MCF 10A (cell line): ENCODE data around the gene MYO1G. TPM values are rescaled to one million over a fixed set of nuclear protein-coding genes. Genes with fewer than 3 reads are reported as not detected.

Experiments used
- BruUV-seq: library from RNA; stranded (reverse); fragments of 400-500 nt; replicated peaks from 2 replicates; lab custom pipeline; 2021; lab: Mats Ljungman, UMichigan
- CTCF ChIA-PET: fragments of 300-600 bp; sonication (Branson Sonifier 250); formaldehyde crosslinking; extraction: SDS; loops from one replicate; lab custom pipeline; 2021; ENCODE audit warnings: antibody characterized with exemption, inconsistent platforms; lab: Yijun Ruan, JAX
- POLR2A ChIA-PET: fragments of 300-600, 350-650 bp; sonication (Branson Sonifier 250); formaldehyde crosslinking; extraction: SDS; loops from one replicate; lab custom pipeline; 2020; ENCODE audit warnings: antibody characterized with exemption, inconsistent platforms; lab: Yijun Ruan, JAX
- DNase-seq: peaks from one replicate; pipeline ENCODE4 v3.0.0-alpha.2; 2018; ENCODE audit not compliant: unreplicated experiment
- H3K27ac Mint-ChIP-seq: one replicate; pipeline ENCODE4 v1.8.0; 2022; ENCODE audit warnings: mild to moderate bottlenecking, low read depth, mixed read lengths; ENCODE audit not compliant: unreplicated experiment
- H3K27me3 Mint-ChIP-seq: one replicate; pipeline ENCODE4 v1.8.0; 2022; ENCODE audit warnings: mixed read lengths; ENCODE audit not compliant: insufficient read depth, unreplicated experiment
- H3K36me3 Mint-ChIP-seq: one replicate; pipeline ENCODE4 v1.8.0; 2022; ENCODE audit warnings: mild to moderate bottlenecking, moderate library complexity, mixed read lengths; ENCODE audit not compliant: insufficient read depth, unreplicated experiment
- H3K4me1 Mint-ChIP-seq: one replicate; pipeline ENCODE4 v1.8.0; 2022; ENCODE audit warnings: mixed read lengths; ENCODE audit not compliant: insufficient read depth, unreplicated experiment
- H3K4me3 Mint-ChIP-seq: one replicate; pipeline ENCODE4 v1.8.0; 2022; ENCODE audit warnings: mild to moderate bottlenecking, moderate library complexity, mixed read lengths; ENCODE audit not compliant: unreplicated experiment
- H3K9me3 Mint-ChIP-seq: one replicate; pipeline ENCODE4 v1.8.0; 2022; ENCODE audit warnings: mixed read lengths; ENCODE audit not compliant: unreplicated experiment
- intact Hi-C: fragments of 100-400 bp; cut with micrococcal nuclease; formaldehyde crosslinking; loops from 2 replicates; pipeline ENCODE4 v1.14.1; 2022
- total RNA-seq: library from RNA; stranded (reverse); gene quantifications from 2 replicates; pipeline ENCODE4 v1.2.3, GENCODE V29; 2022
- TF ChIP-seq, protein P1 (sequence below): fragments of 200-600 bp; IDR thresholded peaks from one replicate; pipeline ENCODE4 v1.8.0; 2022; ENCODE audit warnings: antibody characterized with exemption, mild to moderate bottlenecking; ENCODE audit not compliant: unreplicated experiment

The MYO1G gene
- total RNA-seq, 1 experiment from 2014 or later = 0.14 TPM

DNA sequence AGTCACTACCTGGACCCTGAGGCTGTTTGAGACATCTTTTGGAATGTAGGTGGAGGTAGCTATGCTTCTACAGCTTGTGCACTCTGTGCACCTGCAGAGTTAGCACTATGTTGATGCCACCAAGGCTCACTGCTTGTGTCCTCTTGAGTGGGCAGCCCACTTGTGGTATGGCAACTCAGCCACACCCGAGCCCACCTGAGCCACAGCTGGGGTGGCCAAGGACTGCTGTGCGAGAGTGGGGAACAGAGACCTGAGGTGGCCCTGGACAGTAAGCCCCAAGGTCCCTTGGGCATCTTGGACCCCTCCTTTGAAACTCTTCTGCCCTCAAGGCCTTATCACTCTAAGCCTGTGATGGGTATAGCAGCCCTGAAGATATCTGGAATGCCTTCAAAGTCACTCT lies 25.7 kb downstream of the MYO1G start:
- DNase-seq = no peak
- ChIA-PET POLR2A (no interaction called here), CTCF (no interaction called here)
- H3K4me3 Mint-ChIP-seq = no peak overlapping the region
- TF ChIP-seq, protein P1, sequence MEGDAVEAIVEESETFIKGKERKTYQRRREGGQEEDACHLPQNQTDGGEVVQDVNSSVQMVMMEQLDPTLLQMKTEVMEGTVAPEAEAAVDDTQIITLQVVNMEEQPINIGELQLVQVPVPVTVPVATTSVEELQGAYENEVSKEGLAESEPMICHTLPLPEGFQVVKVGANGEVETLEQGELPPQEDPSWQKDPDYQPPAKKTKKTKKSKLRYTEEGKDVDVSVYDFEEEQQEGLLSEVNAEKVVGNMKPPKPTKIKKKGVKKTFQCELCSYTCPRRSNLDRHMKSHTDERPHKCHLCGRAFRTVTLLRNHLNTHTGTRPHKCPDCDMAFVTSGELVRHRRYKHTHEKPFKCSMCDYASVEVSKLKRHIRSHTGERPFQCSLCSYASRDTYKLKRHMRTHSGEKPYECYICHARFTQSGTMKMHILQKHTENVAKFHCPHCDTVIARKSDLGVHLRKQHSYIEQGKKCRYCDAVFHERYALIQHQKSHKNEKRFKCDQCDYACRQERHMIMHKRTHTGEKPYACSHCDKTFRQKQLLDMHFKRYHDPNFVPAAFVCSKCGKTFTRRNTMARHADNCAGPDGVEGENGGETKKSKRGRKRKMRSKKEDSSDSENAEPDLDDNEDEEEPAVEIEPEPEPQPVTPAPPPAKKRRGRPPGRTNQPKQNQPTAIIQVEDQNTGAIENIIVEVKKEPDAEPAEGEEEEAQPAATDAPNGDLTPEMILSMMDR = no peak
- BruUV-seq = no TSS peak
- no peaks in the 10 kb centered on the region for H3K36me3 Mint-ChIP-seq
- no peaks in the 10 kb centered on the region for H3K4me1 Mint-ChIP-seq
- no peak overlapping the region for H3K27ac Mint-ChIP-seq
- intact Hi-C loops = no loop called here
- H3K9me3 Mint-ChIP-seq = peaks cover 7% of the 10 kb centered on the region
- H3K27me3 Mint-ChIP-seq = no peaks in the 10 kb centered on the region

DNA sequence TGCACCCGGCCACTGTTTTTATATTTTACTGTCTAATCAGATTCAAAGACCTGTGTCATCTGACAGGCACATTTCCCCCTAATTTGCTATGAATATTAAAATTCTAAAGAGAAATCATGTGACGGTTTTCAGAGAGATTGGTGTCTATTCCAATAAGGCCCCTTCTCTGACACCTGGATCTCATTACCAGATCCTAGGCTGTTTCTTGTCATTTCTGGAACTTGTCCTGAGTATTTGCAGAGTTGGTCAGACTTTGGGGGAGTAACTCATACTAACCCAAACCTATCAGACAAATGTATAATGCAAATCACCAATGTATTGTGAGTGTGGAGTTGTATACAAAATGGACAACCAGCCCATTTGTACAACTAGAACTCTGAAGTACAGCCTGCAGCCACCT lies 29.5 kb downstream of the MYO1G start:
- Mint-ChIP-seq H3K27me3 (no peaks in the 10 kb centered on the region), H3K4me1 (no peaks in the 10 kb centered on the region), H3K9me3 (peaks cover 7% of the 10 kb centered on the region), H3K27ac (no peak overlapping the region), H3K36me3 (no peaks in the 10 kb centered on the region), H3K4me3 (no peak overlapping the region)
- TF ChIP-seq, protein P1 = no peak
- CTCF ChIA-PET = interaction anchor here (0.8 kb wide), 1 partner anchor 92 kb away, joined by 3 read pairs; no protein-coding TSS in a partner anchor
- no peak for DNase-seq
- POLR2A ChIA-PET = no interaction called here
- BruUV-seq = no TSS peak
- intact Hi-C loops = no loop called here

DNA sequence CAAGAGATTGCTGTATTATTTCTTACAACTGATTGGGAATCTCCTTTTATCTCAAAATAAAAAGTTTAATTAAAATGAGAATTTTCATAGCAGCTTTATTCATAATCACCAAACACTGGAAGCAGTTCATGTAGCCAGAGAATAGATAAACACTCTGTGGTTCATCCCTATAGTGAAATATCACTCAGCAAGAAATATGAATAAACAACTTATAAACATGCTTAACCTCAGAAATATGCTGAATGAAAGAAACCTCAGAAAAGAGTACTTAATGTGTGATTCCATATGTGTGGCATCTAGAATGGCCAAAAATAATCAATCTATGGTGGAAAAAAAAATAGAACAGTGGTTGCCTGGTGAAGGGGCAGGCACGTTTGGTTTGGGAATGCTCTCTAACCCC lies 33.3 kb downstream of the MYO1G start:
- H3K27me3 Mint-ChIP-seq = no peaks in the 10 kb centered on the region
- ChIA-PET CTCF (no interaction called here), POLR2A (interaction anchor here (1.0 kb wide), 1 partner anchor 57 kb away, joined by 3 read pairs; no protein-coding TSS in a partner anchor)
- no peak overlapping the region for H3K4me3 Mint-ChIP-seq
- no peaks in the 10 kb centered on the region for H3K36me3 Mint-ChIP-seq
- intact Hi-C loops = no loop called here
- H3K4me1 Mint-ChIP-seq = no peaks in the 10 kb centered on the region
- no peak for DNase-seq
- H3K9me3 Mint-ChIP-seq = no peaks in the 10 kb centered on the region
- H3K27ac Mint-ChIP-seq = no peak overlapping the region
- TF ChIP-seq, protein P1 = no peak
- BruUV-seq = TSS peak; percentile 70

DNA sequence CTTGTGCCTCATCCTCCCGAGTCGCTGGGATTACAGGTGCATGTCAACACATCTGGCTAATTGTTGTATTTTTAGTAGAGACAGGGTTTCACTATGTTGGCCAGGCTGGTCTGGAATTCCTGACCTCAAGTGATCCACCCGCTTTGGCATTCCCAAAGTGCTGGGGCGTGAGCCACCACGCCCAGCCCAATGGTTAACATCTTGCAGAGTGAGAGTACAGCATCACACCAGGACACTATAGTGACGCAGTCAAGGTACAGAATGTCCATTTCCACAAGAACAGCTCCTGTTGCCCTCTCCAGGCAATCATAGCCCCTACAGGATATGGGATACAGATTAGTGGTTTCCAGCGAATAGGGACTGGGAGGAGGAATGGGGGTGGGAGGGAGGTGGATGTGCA lies 34.0 kb downstream of the MYO1G start:
- Mint-ChIP-seq H3K4me3 (no peak overlapping the region), H3K27ac (no peak overlapping the region), H3K9me3 (no peaks in the 10 kb centered on the region), H3K27me3 (no peaks in the 10 kb centered on the region), H3K4me1 (no peaks in the 10 kb centered on the region), H3K36me3 (no peaks in the 10 kb centered on the region)
- ChIA-PET CTCF (no interaction called here), POLR2A (interaction anchor here (1.0 kb wide), 1 partner anchor 57 kb away, joined by 3 read pairs; no protein-coding TSS in a partner anchor)
- no TSS peak for BruUV-seq
- TF ChIP-seq, protein P1 = no peak
- intact Hi-C loops = no loop called here
- DNase-seq = peak; percentile 38
